Fibroblast of the aortic adventitia (primary cell): ENCODE data around the gene S100A16. TPM values are rescaled to one million over a fixed set of nuclear protein-coding genes. Genes with fewer than 3 reads are reported as not detected.
"Not testable (repeated sequence)": the region's sequence is repeated elsewhere in the genome, so short reads cannot be mapped to it uniquely, and the experiment has no call there.

Source experiments
- DNase-seq: peaks from one replicate; pipeline ENCODE4 v3.0.0-alpha.2; 2010; ENCODE audit warnings: low read depth
- H3K4me3 ChIP-seq: 2 replicates; pipeline ENCODE4 v1.5.1; 2011; ENCODE audit warnings: low read depth, mild to moderate bottlenecking, control low read depth, low read length, moderate library complexity
- total RNA-seq: library from RNA; depleted of rRNA; stranded (reverse); fragments of >200 nt; gene quantifications from 2 replicates; pipeline ENCODE4 v1.2.3, GENCODE V29; 2012; ENCODE audit warnings: low replicate concordance
- TF ChIP-seq, protein P1 (sequence below): IDR thresholded peaks from 2 replicates; pipeline ENCODE4 v1.5.1; 2011; ENCODE audit warnings: mild to moderate bottlenecking, low read length, control low read depth, inconsistent platforms; ENCODE audit not compliant: insufficient read depth

Gene S100A16
- total RNA-seq, 1 donor, result 406 TPM

DNA sequence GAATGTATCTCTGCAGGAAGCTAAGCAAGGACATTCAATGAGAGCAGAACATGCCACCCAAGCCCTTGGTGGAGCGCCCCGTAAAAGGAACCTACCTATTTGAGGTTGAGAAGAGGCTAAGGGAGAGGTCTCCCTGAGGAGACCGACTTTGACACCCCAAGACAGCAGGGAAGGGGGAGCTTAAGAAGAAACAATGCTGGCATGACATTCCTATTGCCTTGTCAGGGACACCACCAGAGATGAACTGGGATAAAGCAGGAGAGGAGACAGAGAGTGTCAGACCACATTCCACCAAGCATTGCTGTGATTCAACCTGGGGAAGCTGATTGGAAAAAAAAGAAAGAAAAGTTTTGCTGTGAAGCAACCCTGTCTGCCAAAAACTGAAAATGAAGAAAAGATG, 34.0 kb downstream of the S100A16 start:
- H3K4me3 ChIP-seq, result no peak overlapping the region
- DNase-seq, result no peak
- TF ChIP-seq, protein P1, sequence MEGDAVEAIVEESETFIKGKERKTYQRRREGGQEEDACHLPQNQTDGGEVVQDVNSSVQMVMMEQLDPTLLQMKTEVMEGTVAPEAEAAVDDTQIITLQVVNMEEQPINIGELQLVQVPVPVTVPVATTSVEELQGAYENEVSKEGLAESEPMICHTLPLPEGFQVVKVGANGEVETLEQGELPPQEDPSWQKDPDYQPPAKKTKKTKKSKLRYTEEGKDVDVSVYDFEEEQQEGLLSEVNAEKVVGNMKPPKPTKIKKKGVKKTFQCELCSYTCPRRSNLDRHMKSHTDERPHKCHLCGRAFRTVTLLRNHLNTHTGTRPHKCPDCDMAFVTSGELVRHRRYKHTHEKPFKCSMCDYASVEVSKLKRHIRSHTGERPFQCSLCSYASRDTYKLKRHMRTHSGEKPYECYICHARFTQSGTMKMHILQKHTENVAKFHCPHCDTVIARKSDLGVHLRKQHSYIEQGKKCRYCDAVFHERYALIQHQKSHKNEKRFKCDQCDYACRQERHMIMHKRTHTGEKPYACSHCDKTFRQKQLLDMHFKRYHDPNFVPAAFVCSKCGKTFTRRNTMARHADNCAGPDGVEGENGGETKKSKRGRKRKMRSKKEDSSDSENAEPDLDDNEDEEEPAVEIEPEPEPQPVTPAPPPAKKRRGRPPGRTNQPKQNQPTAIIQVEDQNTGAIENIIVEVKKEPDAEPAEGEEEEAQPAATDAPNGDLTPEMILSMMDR, result no peak

DNA sequence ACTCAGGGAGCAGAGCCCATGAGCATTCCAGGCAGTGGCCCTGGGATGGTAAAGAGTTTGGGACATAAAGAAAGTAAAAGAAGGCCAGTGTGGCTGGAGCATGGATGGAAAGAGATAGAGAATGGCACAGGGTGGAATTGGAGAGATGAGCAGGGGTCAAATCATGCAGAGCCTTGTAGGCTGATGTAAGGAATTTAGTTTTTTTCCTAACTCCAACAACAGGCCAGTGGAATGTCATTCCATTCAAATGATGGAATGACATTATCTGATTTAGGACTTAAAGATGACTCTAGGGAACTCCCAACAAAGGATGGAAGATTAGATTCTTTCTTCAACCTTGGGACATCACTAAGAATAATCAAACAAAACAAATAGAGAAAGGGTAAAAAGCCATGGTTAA, 34.4 kb downstream of the S100A16 start:
- TF ChIP-seq, protein P1, result no peak
- no peak overlapping the region for H3K4me3 ChIP-seq
- DNase-seq, result no peak

DNA sequence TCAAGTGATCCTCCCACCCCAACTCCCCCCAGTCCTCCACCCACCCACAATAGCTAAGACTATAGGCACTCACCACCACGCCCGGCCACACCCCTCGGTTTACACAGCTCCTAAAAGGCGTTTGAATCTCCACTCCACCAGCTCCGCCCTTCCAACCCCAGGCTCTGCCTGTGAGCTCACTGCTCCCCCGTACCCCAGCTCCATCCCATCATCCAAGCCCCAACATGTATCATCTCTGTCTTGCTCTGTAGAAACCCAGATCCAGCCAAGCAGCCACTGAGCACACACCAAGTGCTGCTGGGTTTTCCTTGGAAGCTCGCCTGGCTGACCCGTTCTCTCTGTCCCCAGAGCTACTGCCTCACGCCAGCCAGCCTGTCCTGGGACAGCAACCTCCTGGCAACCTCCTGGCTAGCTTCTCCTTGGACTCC, 35.3 kb downstream of the S100A16 start:
- TF ChIP-seq, protein P1, result no peak
- no peak for DNase-seq
- H3K4me3 ChIP-seq, result no peak overlapping the region

DNA sequence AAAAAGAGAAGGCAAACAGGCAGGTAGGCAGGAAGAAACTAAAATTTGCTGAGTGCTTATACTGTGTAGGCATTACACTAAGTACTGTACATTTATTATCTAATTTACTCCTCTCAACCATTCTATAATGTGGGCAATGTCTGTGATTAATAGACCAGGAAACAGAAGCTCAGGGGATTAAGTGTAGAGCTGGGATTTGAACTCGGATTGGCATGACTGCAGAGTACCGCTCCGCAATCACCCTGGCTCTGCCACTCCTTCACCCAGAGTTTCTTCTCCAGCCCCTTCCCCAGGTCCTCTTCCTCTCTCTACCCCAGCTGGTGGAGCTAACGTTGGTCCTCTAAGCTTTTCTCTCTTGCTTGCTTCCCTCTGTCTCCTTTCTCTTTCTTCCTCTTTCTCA, 35.8 kb downstream of the S100A16 start:
- TF ChIP-seq, protein P1, result no peak
- DNase-seq, result no peak
- no peak overlapping the region for H3K4me3 ChIP-seq

DNA sequence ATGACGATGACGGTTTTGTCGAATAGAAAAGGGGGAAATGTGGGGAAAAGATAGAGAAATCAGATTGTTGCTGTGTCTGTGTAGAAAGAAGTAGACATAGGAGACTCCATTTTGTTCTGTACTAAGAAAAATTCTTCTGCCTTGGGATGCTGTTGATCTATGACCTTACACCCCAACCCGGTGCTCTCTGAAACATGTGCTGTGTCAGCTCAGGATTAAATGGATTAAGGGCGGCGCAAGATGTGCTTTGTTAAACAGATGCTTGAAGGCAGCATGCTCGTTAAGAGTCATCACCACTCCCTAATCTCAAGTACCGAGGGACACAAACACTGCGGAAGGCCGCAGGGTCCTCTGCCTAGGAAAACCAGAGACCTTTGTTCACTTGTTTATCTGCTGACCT, 37.4 kb downstream of the S100A16 start:
- not testable (repeated sequence) for DNase-seq, H3K4me3 ChIP-seq

DNA sequence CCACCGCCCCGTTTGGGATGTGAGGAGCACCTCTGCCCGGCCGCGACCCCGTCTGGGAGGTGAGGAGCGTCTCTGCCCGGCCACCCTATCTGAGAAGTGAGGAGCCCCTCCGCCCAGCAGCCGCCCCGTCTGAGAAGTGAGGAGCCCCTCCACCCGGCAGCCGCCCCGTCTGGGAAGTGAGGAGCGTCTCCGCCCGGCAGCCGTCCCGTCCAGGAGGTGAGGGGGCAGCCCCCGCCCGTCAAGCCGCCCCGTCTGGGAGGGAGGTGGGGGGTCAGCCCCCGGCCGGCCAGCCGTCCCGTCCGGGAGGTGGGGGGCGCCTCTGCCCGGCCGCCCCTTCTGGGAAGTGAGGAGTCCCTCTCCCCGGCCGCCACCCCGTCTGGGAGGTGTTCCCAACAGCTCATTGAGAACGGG, 37.9 kb downstream of the S100A16 start:
- H3K4me3 ChIP-seq, DNase-seq: not testable (repeated sequence)

DNA sequence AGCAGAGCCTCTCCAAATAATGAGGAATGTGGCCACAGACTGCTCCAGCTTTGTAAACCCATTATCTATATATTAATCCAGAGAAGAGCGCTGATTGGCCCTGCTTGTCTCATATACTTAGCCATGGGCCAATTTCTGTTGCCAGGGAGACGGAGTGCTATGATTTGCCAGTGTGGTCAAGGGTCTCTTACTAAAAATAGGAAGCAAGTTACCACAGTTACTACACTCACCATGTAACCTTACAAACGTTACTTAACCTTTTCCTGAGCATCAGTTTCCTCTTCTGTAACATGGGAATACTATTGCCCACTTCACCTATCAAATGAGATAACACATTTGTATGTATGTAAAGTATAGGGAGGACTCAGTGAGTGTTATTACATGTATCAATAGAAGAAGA, 39.6 kb downstream of the S100A16 start:
- no peak overlapping the region for H3K4me3 ChIP-seq
- no peak for DNase-seq
- TF ChIP-seq, protein P1, result no peak

DNA sequence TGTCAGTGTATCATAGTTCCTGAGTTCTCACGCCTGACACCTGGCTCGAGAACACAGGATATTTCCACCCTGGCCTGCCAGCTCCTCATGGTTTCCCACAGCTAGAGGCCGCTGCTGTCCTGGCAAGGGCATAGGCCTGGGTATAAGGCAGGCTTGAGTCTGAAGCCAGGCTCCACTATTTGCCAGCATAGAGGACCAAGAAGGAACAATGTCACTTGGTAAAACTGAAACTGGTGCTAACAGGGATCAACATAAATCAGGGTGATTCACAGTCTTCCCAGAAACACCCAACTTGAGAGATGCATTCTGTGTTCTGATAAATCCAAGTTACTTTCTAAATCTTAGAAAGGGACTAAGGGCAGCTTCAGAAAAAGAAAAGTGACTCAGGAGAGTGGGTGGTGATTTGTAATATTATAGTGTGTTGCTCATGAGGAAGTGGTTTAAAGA, 40.3 kb downstream of the S100A16 start:
- peak; percentile 85 for DNase-seq
- TF ChIP-seq, protein P1, result peak; percentile 92
- peak overlapping the region; percentile 0 for H3K4me3 ChIP-seq
